Spleen (tissue), 11 donors: ENCODE measurements around the gene SYNJ2. TPM values are rescaled to one million over a fixed set of nuclear protein-coding genes. Genes with fewer than 3 reads are reported as not detected.

ENCODE experiments used
- DNase-seq: peaks from one replicate; pipeline ENCODE4 v3.0.0-alpha.2; 2020
- H3K27ac ChIP-seq, 8 donors: fragments of 200-600 bp; sonication (generic) in 7 of 8; 1 replicate in 4 of 8; 2 replicates in 4 of 8; pipeline versions ENCODE4 v1.5.0 to v1.8.0; 2016 to 2021; ENCODE audit warnings: inconsistent platforms in 4 of 8, mild to moderate bottlenecking in 4 of 8, moderate library complexity in 1 of 8
- H3K27me3 ChIP-seq, 7 donors: fragments of 200-600 bp; sonication (generic) in 6 of 7; replicated peaks in 1 of 7; 1 replicate in 4 of 7; 2 replicates in 3 of 7; pipeline versions ENCODE4 v1.5.0 to v1.8.0; 2016 to 2021; ENCODE audit warnings: inconsistent platforms in 3 of 7, mild to moderate bottlenecking in 1 of 7
- H3K36me3 ChIP-seq, 6 donors: fragments of 200-600 bp; sonication (generic) in 5 of 6; 1 replicate in 4 of 6; 2 replicates in 2 of 6; pipeline versions ENCODE4 v1.5.0 to v1.8.0; 2016 to 2021; ENCODE audit warnings: inconsistent platforms in 2 of 6
- H3K4me1 ChIP-seq, 6 donors: fragments of 200-600 bp; sonication (generic) in 5 of 6; 1 replicate in 3 of 6; 2 replicates in 3 of 6; pipeline versions ENCODE4 v1.5.0 to v1.8.0; 2016 to 2021; ENCODE audit warnings: inconsistent platforms in 3 of 6
- H3K4me3 ChIP-seq, 8 donors: fragments of 200-600 bp; sonication (generic) in 7 of 8; 1 replicate in 4 of 8; 2 replicates in 4 of 8; pipeline versions ENCODE4 v1.5.0 to v1.8.0; 2016 to 2021; ENCODE audit warnings: inconsistent platforms in 4 of 8, mild to moderate bottlenecking in 4 of 8, moderate library complexity in 2 of 8
- H3K9me3 ChIP-seq, 8 donors: fragments of 200-600 bp; sonication (generic) in 7 of 8; 1 replicate in 4 of 8; 2 replicates in 4 of 8; pipeline versions ENCODE4 v1.5.0 to v1.8.0; 2016 to 2021; ENCODE audit warnings: inconsistent platforms in 4 of 8
- POLR2A ChIP-seq, 3 donors: fragments of 450-650 bp; IDR thresholded peaks; one replicate each; pipeline ENCODE4 v1.5.1; 2017; ENCODE audit warnings: antibody characterized with exemption in 3 of 3, mild to moderate bottlenecking in 1 of 3
- POLR2AphosphoS5 ChIP-seq, 3 donors: sonication (generic); formaldehyde crosslinking; IDR thresholded peaks; one replicate each; pipeline ENCODE4 v1.5.1; 2017; ENCODE audit warnings: antibody characterized with exemption in 3 of 3
- WGBS, 5 donors: extraction: QIAGEN DNeasy Blood & Tissue Kit in 3 of 5; methylation state at CpG; one replicate each; pipeline versions ENCODE4 v1.1.5 to v1.1.7; 2013 to 2018; 5-methylcytosine and 5-hydroxymethylcytosine counted together
- intact Hi-C: fragments of 100-400 bp; cut with DNase I; formaldehyde crosslinking; loops from one replicate; pipeline ENCODE4 v1.15.0; 2023; ENCODE audit warnings: low total_unique reads
- polyA plus RNA-seq, 3 donors: library from polyadenylated mRNA; stranded (reverse); fragments of 200-250 nt; gene quantifications; one replicate each; pipeline ENCODE4 v1.2.1, GENCODE V29; 2013
- total RNA-seq, 7 donors: library from RNA; depleted of rRNA in 3 of 7; stranded (reverse); fragments of >200 nt in 3 of 7; fragmentation: NEBNext Ultra II Directional in 4 of 7; extraction: Animal tissue kit (Norgen Biotek cat#: 25700) in 4 of 7; gene quantifications; one replicate each; pipeline versions ENCODE4 v1.1.0 to v1.2.1, GENCODE V29; 2016 to 2021
- TF ChIP-seq, protein P1 (sequence below), 11 experiments: fragments of 200-600 bp in 7 of 11; fragments of 450-650 bp in 4 of 11; sonication (generic) in 4 of 11; IDR thresholded peaks in 8 of 11; conservative IDR thresholded peaks in 3 of 11; 1 replicate in 7 of 11; 2 replicates in 4 of 11; pipeline versions ENCODE4 v1.4.0 to v1.8.0; 2016 to 2021; ENCODE audit warnings: antibody characterized with exemption in 11 of 11, inconsistent platforms in 4 of 11, mild to moderate bottlenecking in 1 of 11
- donor health status: healthy with polysubstance abuse.
- donor health status: DM: no; HTN: no; CAD: no; lungs with moderate emphysema.
- donor health status: DM: no; HTN: no; CAD: no.
- donor health status: Bipolar disorder and iron deficiency.
- donor health status: healthy.
- donor health status: DM: no; HTN: no; CAD: no.
- donor health status: DM: yes; HTN: yes; CAD: no.

The SYNJ2 gene
- total and polyA plus RNA-seq, 10 donors: 2.4 to 34.0 (median 9.2) TPM

DNA sequence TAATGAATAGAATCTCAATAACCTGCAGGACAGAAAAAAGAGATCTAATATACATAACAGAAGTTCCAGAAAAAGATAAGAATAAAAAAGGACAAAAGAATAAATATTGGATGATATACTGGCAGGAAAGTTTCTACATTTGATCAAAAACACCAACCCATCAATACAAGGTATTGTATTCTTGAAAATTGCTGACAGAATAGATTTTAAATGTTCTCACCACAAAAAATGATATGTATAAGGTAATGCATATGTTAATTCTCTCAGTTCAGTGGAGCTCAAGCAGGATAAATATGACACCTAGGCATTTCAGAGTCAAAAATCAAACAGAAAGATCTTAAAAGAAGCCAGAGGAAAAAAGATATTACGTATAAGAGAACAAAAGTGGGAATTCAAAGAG lies 142.6 kb downstream of the SYNJ2 start:
- Histone ChIP-seq H3K9me3 (no peaks in the 10 kb centered on the region), H3K4me1 (no peaks in the 10 kb centered on the region), H3K36me3 (peaks cover 0 to 78% (median 0%) of the 10 kb centered on the region in 6 donors), H3K4me3 (no peak overlapping the region), H3K27me3 (no peaks in the 10 kb centered on the region), H3K27ac (no peak overlapping the region)
- no peak for DNase-seq
- no peak for TF ChIP-seq POLR2AphosphoS5 (IDR thresholded peaks at IDR 0.05)
- TF ChIP-seq, protein P1, sequence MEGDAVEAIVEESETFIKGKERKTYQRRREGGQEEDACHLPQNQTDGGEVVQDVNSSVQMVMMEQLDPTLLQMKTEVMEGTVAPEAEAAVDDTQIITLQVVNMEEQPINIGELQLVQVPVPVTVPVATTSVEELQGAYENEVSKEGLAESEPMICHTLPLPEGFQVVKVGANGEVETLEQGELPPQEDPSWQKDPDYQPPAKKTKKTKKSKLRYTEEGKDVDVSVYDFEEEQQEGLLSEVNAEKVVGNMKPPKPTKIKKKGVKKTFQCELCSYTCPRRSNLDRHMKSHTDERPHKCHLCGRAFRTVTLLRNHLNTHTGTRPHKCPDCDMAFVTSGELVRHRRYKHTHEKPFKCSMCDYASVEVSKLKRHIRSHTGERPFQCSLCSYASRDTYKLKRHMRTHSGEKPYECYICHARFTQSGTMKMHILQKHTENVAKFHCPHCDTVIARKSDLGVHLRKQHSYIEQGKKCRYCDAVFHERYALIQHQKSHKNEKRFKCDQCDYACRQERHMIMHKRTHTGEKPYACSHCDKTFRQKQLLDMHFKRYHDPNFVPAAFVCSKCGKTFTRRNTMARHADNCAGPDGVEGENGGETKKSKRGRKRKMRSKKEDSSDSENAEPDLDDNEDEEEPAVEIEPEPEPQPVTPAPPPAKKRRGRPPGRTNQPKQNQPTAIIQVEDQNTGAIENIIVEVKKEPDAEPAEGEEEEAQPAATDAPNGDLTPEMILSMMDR (IDR thresholded peaks at IDR 0.05 in 8 of 11, conservative IDR thresholded peaks at IDR 0.05 in 3 of 11): no peak
- no peak for TF ChIP-seq POLR2A (IDR thresholded peaks at IDR 0.05)
- intact Hi-C loops: no loop called here
- WGBS, 5 donors: 81 to 98% (median 95%) methylated on average over 1 of the region's 1 CpG

DNA sequence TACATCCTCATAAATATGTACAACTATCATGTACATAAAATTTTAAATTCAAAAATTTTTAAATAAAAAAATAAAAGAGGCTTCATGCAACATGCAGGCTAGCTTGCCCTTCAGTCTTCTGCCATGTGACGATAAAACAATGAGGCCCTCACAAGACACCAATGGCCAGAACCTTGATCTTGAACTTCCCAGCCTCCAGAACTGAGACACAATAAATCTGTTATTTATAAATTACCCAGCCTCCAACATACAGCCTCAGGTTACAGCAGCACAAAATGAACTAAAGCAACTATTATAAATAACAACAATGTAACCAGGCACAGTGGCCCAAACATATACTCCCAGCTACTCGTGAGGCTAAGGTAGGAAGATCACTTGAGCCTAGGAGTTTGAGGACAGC lies 143.6 kb downstream of the SYNJ2 start:
- Histone ChIP-seq H3K36me3 (peaks cover 0 to 72% (median 2%) of the 10 kb centered on the region in 6 donors), H3K4me1 (no peaks in the 10 kb centered on the region), H3K4me3 (no peak overlapping the region), H3K27me3 (no peaks in the 10 kb centered on the region), H3K27ac (no peak overlapping the region), H3K9me3 (no peaks in the 10 kb centered on the region)
- intact Hi-C loops: no loop called here
- DNase-seq: no peak
- WGBS, 5 donors: 98 to 100% (median 99%) methylated on average over 2 of the region's 2 CpGs
- TF ChIP-seq, protein P1 (IDR thresholded peaks at IDR 0.05 in 8 of 11, conservative IDR thresholded peaks at IDR 0.05 in 3 of 11): no peak
- no peak for TF ChIP-seq POLR2A (IDR thresholded peaks at IDR 0.05)
- no peak for TF ChIP-seq POLR2AphosphoS5 (IDR thresholded peaks at IDR 0.05)

GRCh38 chr6:158131926-158132325 lies 150.3 kb downstream of the SYNJ2 start:
- intact Hi-C loops: no loop called here
- WGBS, 5 donors: 33 to 59% (median 45%) methylated on average over 1 of the region's 1 CpG
- no peak overlapping the region for H3K4me3 ChIP-seq
- H3K27me3 ChIP-seq: no peaks in the 10 kb centered on the region
- no peaks in the 10 kb centered on the region for H3K9me3 ChIP-seq
- H3K36me3 ChIP-seq: peaks cover 0 to 25% (median 2%) of the 10 kb centered on the region in 6 donors
- no peaks in the 10 kb centered on the region for H3K4me1 ChIP-seq
- DNase-seq: no peak
- TF ChIP-seq POLR2AphosphoS5 (IDR thresholded peaks at IDR 0.05): no peak
- no peak for TF ChIP-seq POLR2A (IDR thresholded peaks at IDR 0.05)
- TF ChIP-seq, protein P1 (IDR thresholded peaks at IDR 0.05 in 8 of 11, conservative IDR thresholded peaks at IDR 0.05 in 3 of 11): peak in 5 of 11 experiments; percentile 26 to 44 (median 29)
- no peak overlapping the region for H3K27ac ChIP-seq

DNA sequence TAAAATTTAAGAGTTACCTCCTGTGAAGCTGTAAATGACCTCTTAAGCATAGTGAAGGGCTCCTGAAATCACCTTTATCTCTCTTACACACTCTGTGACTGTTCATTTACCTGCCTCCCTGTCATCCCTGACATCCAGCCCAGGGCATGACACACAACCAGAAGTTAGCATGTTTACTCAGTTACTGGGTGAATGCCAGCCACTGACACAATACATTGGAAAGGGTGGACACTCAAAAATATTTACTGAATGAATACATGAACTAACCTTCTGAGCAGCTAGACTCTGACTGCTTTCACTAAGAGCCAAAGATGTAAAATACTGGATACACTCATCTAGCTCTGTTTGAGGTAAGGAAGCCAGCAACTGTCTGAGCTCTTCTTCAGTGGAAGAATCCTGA lies 161.1 kb downstream of the SYNJ2 start:
- Histone ChIP-seq H3K36me3 (peaks cover 0 to 61% (median 12%) of the 10 kb centered on the region in 6 donors), H3K4me3 (no peak overlapping the region), H3K4me1 (no peaks in the 10 kb centered on the region), H3K9me3 (no peaks in the 10 kb centered on the region), H3K27me3 (no peaks in the 10 kb centered on the region), H3K27ac (no peak overlapping the region)
- intact Hi-C loops: no loop called here
- TF ChIP-seq, protein P1 (IDR thresholded peaks at IDR 0.05 in 8 of 11, conservative IDR thresholded peaks at IDR 0.05 in 3 of 11): no peak
- TF ChIP-seq POLR2A (IDR thresholded peaks at IDR 0.05): no peak
- no peak for TF ChIP-seq POLR2AphosphoS5 (IDR thresholded peaks at IDR 0.05)
- DNase-seq: no peak
